Gastrocnemius medialis (tissue), 4 donors: ENCODE measurements around the gene FXR2.

Experiments
- CTCF ChIP-seq, 5 experiments: fragments of 450-650 bp in 3 of 5; fragments of 200-600 bp in 2 of 5; sonication (generic) in 2 of 5; IDR thresholded peaks in 4 of 5; conservative IDR thresholded peaks in 1 of 5; 1 replicate in 4 of 5; 2 replicates in 1 of 5; pipeline ENCODE4 v1.5.1; 2016 to 2019; ENCODE audit warnings: antibody characterized with exemption in 5 of 5, mild to moderate bottlenecking in 3 of 5, moderate library complexity in 3 of 5
- POLR2A ChIP-seq, 2 donors: fragments of 450-650 bp; IDR thresholded peaks; one replicate each; pipeline ENCODE4 v1.6.1; 2017; ENCODE audit warnings: antibody characterized with exemption in 2 of 2, mild to moderate bottlenecking in 2 of 2, moderate library complexity in 2 of 2

GRCh38 chr17:7588553-7589203, 26.0 kb downstream of the FXR2 start:
- TF ChIP-seq CTCF (IDR thresholded peaks at IDR 0.05 in 4 of 5, conservative IDR thresholded peaks at IDR 0.05 in 1 of 5) = no peak
- TF ChIP-seq POLR2A (IDR thresholded peaks at IDR 0.05) = no peak
